Central memory CD4-positive, alpha-beta T cell (primary cell): ENCODE data around the gene OR6K2.
"Not testable (repeated sequence)": the region's sequence is repeated elsewhere in the genome, so short reads cannot be mapped to it uniquely, and the experiment has no call there.

ENCODE experiments used
- DNase-seq: peaks from one replicate; pipeline ENCODE4 v3.0.0; 2022
- total RNA-seq, 3 experiments: gene quantifications; one replicate each; lab custom pipeline; 2026; lab: John Stamatoyannopoulos, UW

The OR6K2 gene
- 0 reads per million in 3 experiments for total RNA-seq

- no peak for DNase-seq
These were observed at the start of gene OR6K2 for GRCh38 chr1:158700552-158700951. OR6K2 (minus strand) TSS chr1:158700652; CDS start chr1:158700652, 0 bp downstream.

- no peak for DNase-seq
These were observed 35.4 kb upstream of the OR6K2 start for GRCh38 chr1:158735848-158736247.

- DNase-seq = no peak
These were observed 32.1 kb upstream of the OR6K2 start for GRCh38 chr1:158732524-158732923.

GRCh38 chr1:158731707-158732106, 31.3 kb upstream of the OR6K2 start:
- DNase-seq = no peak

GRCh38 chr1:158730453-158730852, 30.0 kb upstream of the OR6K2 start:
- no peak for DNase-seq

GRCh38 chr1:158728510-158729225, 28.2 kb upstream of the OR6K2 start:
- no peak for DNase-seq

- no peak for DNase-seq
These were observed 24.0 kb upstream of the OR6K2 start for GRCh38 chr1:158724442-158724841.

GRCh38 chr1:158720620-158721019, 20.2 kb upstream of the OR6K2 start, which contains the start of gene OR6K3:
OR6K3 (minus strand) TSS chr1:158720720; CDS start chr1:158718115, 2,605 bp downstream.
- DNase-seq = no peak

- no peak for DNase-seq
These were observed 19.2 kb upstream of the OR6K2 start for GRCh38 chr1:158719664-158720063.

- DNase-seq = no peak
These were observed 16.9 kb upstream of the OR6K2 start for GRCh38 chr1:158717344-158717743.

GRCh38 chr1:158716335-158716734, 15.9 kb upstream of the OR6K2 start:
- no peak for DNase-seq

GRCh38 chr1:158714754-158715153, 14.3 kb upstream of the OR6K2 start:
- DNase-seq = no peak

GRCh38 chr1:158711098-158711497, 10.6 kb upstream of the OR6K2 start:
- DNase-seq = no peak

- DNase-seq = no peak
These were observed 5.6 kb upstream of the OR6K2 start for GRCh38 chr1:158706096-158706495.

- DNase-seq = no peak
These were observed 5.9 kb downstream of the OR6K2 start for GRCh38 chr1:158694596-158694995.

- DNase-seq = no peak
These were observed 8.1 kb downstream of the OR6K2 start for GRCh38 chr1:158692356-158692755.

- DNase-seq = no peak
These were observed 8.5 kb downstream of the OR6K2 start for GRCh38 chr1:158691907-158692306.

GRCh38 chr1:158691149-158691548, 9.3 kb downstream of the OR6K2 start:
- not testable (repeated sequence) for DNase-seq

GRCh38 chr1:158689875-158690274, 10.6 kb downstream of the OR6K2 start:
- DNase-seq = no peak

GRCh38 chr1:158689110-158689509, 11.3 kb downstream of the OR6K2 start:
- DNase-seq = no peak

- not testable (repeated sequence) for DNase-seq
These were observed 12.1 kb downstream of the OR6K2 start for GRCh38 chr1:158688343-158688742.

- no peak for DNase-seq
These were observed 13.4 kb downstream of the OR6K2 start for GRCh38 chr1:158687037-158687436.

- no peak for DNase-seq
These were observed 14.1 kb downstream of the OR6K2 start, which contains the start of gene SPTA1 for GRCh38 chr1:158686111-158687009. SPTA1 (minus strand) TSS chr1:158686715; CDS start chr1:158686517, 198 bp downstream.

- no peak for DNase-seq
These were observed 15.4 kb downstream of the OR6K2 start for GRCh38 chr1:158685085-158685484.
